ENCODE data around the gene GUCY1B1.

DNA sequence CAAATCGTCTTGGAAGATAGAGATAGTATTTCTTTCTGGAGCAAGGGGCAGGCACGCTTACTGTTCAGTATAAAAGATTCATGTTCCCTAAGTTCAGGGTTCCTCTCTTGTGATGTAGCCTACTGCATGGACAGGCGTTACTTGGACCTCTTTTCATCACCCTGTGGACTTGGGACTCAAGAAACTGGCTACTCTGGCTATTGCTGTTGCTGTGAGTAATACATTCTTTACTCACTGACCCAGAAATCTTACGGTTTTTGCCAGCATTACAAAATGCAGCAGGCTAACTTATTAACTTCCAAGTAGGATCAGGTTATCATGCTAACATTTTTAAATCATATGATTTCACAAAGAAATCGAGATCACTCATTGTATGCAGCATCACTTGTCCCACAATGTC, 12.8 kb upstream of the GUCY1B1 start:
- TF ChIP-seq, protein P1, sequence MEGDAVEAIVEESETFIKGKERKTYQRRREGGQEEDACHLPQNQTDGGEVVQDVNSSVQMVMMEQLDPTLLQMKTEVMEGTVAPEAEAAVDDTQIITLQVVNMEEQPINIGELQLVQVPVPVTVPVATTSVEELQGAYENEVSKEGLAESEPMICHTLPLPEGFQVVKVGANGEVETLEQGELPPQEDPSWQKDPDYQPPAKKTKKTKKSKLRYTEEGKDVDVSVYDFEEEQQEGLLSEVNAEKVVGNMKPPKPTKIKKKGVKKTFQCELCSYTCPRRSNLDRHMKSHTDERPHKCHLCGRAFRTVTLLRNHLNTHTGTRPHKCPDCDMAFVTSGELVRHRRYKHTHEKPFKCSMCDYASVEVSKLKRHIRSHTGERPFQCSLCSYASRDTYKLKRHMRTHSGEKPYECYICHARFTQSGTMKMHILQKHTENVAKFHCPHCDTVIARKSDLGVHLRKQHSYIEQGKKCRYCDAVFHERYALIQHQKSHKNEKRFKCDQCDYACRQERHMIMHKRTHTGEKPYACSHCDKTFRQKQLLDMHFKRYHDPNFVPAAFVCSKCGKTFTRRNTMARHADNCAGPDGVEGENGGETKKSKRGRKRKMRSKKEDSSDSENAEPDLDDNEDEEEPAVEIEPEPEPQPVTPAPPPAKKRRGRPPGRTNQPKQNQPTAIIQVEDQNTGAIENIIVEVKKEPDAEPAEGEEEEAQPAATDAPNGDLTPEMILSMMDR (IDR thresholded peaks at IDR 0.05): no peak
- no peak for TF ChIP-seq POLR2A (IDR thresholded peaks at IDR 0.05)

All from testis (tissue), 2 donors.